ENCODE results near the gene MDC1.

Gene MDC1

GRCh38 chr6:30707281-30707850 lies 9.7 kb downstream of the MDC1 start:
- DNase-seq (ENCODE audit: low spot score) = no peak
- Histone ChIP-seq H3K36me3 (replicated peaks in 1 of 2; ENCODE audit: control insufficient read depth in 2 of 2, insufficient read depth in 2 of 2, low read length in 2 of 2) (peaks cover 64 to 95% of the 10 kb centered on the region in 2 donors), H3K27ac (replicated peaks; ENCODE audit: low read length) (no peak overlapping the region)

GRCh38 chr6:30705620-30706019 lies 11.5 kb downstream of the MDC1 start:
- Histone ChIP-seq H2BK15ac (ENCODE audit: low read length) (no peak overlapping the region), H3K4me3 (ENCODE audit: low read length in 2 of 2) (no peak overlapping the region), H4K91ac (ENCODE audit: low read depth, low read length, poor library complexity) (no peak overlapping the region), H3K79me1 (ENCODE audit: low read depth, low read length) (no peaks in the 10 kb centered on the region), H2BK120ac (ENCODE audit: low read depth, low read length) (no peak overlapping the region), H3K14ac (ENCODE audit: low read length) (no peak overlapping the region), H3K4me2 (ENCODE audit: insufficient read depth, low read length, poor library complexity, severe bottlenecking) (no peak overlapping the region), H3K27me3 (ENCODE audit: control insufficient read depth in 3 of 3, insufficient read depth in 3 of 3, low read depth in 1 of 3, low read length in 3 of 3) (no peaks in the 10 kb centered on the region), H3K4me1 (ENCODE audit: control insufficient read depth in 2 of 2, insufficient read depth in 1 of 2, low read depth in 1 of 2, low read length in 2 of 2) (no peaks in the 10 kb centered on the region), H3K18ac (ENCODE audit: low read length) (no peak overlapping the region), H3K23ac (ENCODE audit: low read depth, low read length, poor library complexity) (no peak overlapping the region), H2BK5ac (ENCODE audit: low read length) (no peak overlapping the region), H4K8ac (ENCODE audit: low read depth, low read length) (no peak overlapping the region), H2AK5ac (ENCODE audit: low read depth, low read length) (no peak overlapping the region), H3K36me3 (replicated peaks in 1 of 2; ENCODE audit: control insufficient read depth in 2 of 2, insufficient read depth in 2 of 2, low read length in 2 of 2) (peaks cover 49 to 90% of the 10 kb centered on the region in 2 donors), H3K27ac (replicated peaks; ENCODE audit: low read length) (no peak overlapping the region), H3K9ac (ENCODE audit: low read depth, low read length, poor library complexity) (no peak overlapping the region), H2AFZ (ENCODE audit: low read length) (no peak overlapping the region), H3K9me3 (replicated peaks in 1 of 2; ENCODE audit: control insufficient read depth in 2 of 2, insufficient read depth in 1 of 2, low read depth in 1 of 2, low read length in 2 of 2) (peaks cover 0 to 3% of the 10 kb centered on the region in 2 donors), H3K4ac (ENCODE audit: low read length) (no peak overlapping the region), H2BK12ac (ENCODE audit: low read length) (no peak overlapping the region)
- DNase-seq (ENCODE audit: low spot score) = no peak
- no CpG with 5 or more reads among the region's 4 CpGs for WGBS, 2 donors (ENCODE audit: extremely low coverage in 2 of 2, insufficient read length in 2 of 2, insufficient replicate concordance in 1 of 2)

More at GRCh38 chr6:30707281-30707850, 9.7 kb downstream of the MDC1 start:
- Histone ChIP-seq H2BK5ac (ENCODE audit: low read length) (no peak overlapping the region), H2AK5ac (ENCODE audit: low read depth, low read length) (no peak overlapping the region), H3K9ac (ENCODE audit: low read depth, low read length, poor library complexity) (no peak overlapping the region), H3K18ac (ENCODE audit: low read length) (no peak overlapping the region), H2AFZ (ENCODE audit: low read length) (no peak overlapping the region), H3K14ac (ENCODE audit: low read length) (no peak overlapping the region), H3K4ac (ENCODE audit: low read length) (no peak overlapping the region), H2BK120ac (ENCODE audit: low read depth, low read length) (no peak overlapping the region), H3K9me3 (replicated peaks in 1 of 2; ENCODE audit: control insufficient read depth in 2 of 2, insufficient read depth in 1 of 2, low read depth in 1 of 2, low read length in 2 of 2) (peaks cover 0 to 2% of the 10 kb centered on the region in 2 donors), H3K4me2 (ENCODE audit: insufficient read depth, low read length, poor library complexity, severe bottlenecking) (no peak overlapping the region), H3K27me3 (ENCODE audit: control insufficient read depth in 3 of 3, insufficient read depth in 3 of 3, low read depth in 1 of 3, low read length in 3 of 3) (no peaks in the 10 kb centered on the region), H4K8ac (ENCODE audit: low read depth, low read length) (no peak overlapping the region), H3K4me3 (ENCODE audit: low read length in 2 of 2) (no peak overlapping the region), H2BK15ac (ENCODE audit: low read length) (no peak overlapping the region), H2BK12ac (ENCODE audit: low read length) (no peak overlapping the region), H3K23ac (ENCODE audit: low read depth, low read length, poor library complexity) (no peak overlapping the region), H4K91ac (ENCODE audit: low read depth, low read length, poor library complexity) (no peak overlapping the region), H3K79me1 (ENCODE audit: low read depth, low read length) (no peaks in the 10 kb centered on the region), H3K4me1 (ENCODE audit: control insufficient read depth in 2 of 2, insufficient read depth in 1 of 2, low read depth in 1 of 2, low read length in 2 of 2) (no peaks in the 10 kb centered on the region)
- WGBS, 2 donors (ENCODE audit: extremely low coverage in 2 of 2, insufficient read length in 2 of 2, insufficient replicate concordance in 1 of 2) = no CpG with 5 or more reads among the region's 6 CpGs

- no peak overlapping the region for H2AK5ac ChIP-seq (ENCODE audit: low read depth, low read length)
- no peak overlapping the region for H3K14ac ChIP-seq (ENCODE audit: low read length)
- WGBS, 2 donors (ENCODE audit: extremely low coverage in 2 of 2, insufficient read length in 2 of 2, insufficient replicate concordance in 1 of 2) = no CpG with 5 or more reads among the region's 4 CpGs
- no peak overlapping the region for H3K18ac ChIP-seq (ENCODE audit: low read length)
- no peak overlapping the region for H2BK12ac ChIP-seq (ENCODE audit: low read length)
- H3K9me3 ChIP-seq (replicated peaks in 1 of 2; ENCODE audit: control insufficient read depth in 2 of 2, insufficient read depth in 1 of 2, low read depth in 1 of 2, low read length in 2 of 2) = peaks cover 0 to 3% of the 10 kb centered on the region in 2 donors
- no peaks in the 10 kb centered on the region for H3K79me1 ChIP-seq (ENCODE audit: low read depth, low read length)
- no peak overlapping the region for H4K91ac ChIP-seq (ENCODE audit: low read depth, low read length, poor library complexity)
- H3K4me1 ChIP-seq (ENCODE audit: control insufficient read depth in 2 of 2, insufficient read depth in 1 of 2, low read depth in 1 of 2, low read length in 2 of 2) = no peaks in the 10 kb centered on the region
- peaks cover 49 to 89% of the 10 kb centered on the region in 2 donors for H3K36me3 ChIP-seq (replicated peaks in 1 of 2; ENCODE audit: control insufficient read depth in 2 of 2, insufficient read depth in 2 of 2, low read length in 2 of 2)
- H2BK120ac ChIP-seq (ENCODE audit: low read depth, low read length) = no peak overlapping the region
- H2BK15ac ChIP-seq (ENCODE audit: low read length) = no peak overlapping the region
- no peak overlapping the region for H3K23ac ChIP-seq (ENCODE audit: low read depth, low read length, poor library complexity)
- H2BK5ac ChIP-seq (ENCODE audit: low read length) = no peak overlapping the region
- H3K4me3 ChIP-seq (ENCODE audit: low read length in 2 of 2) = no peak overlapping the region
- H3K9ac ChIP-seq (ENCODE audit: low read depth, low read length, poor library complexity) = no peak overlapping the region
- no peaks in the 10 kb centered on the region for H3K27me3 ChIP-seq (ENCODE audit: control insufficient read depth in 3 of 3, insufficient read depth in 3 of 3, low read depth in 1 of 3, low read length in 3 of 3)
- H3K4me2 ChIP-seq (ENCODE audit: insufficient read depth, low read length, poor library complexity, severe bottlenecking) = no peak overlapping the region
- no peak overlapping the region for H2AFZ ChIP-seq (ENCODE audit: low read length)
- no peak for DNase-seq (ENCODE audit: low spot score)
- no peak overlapping the region for H3K27ac ChIP-seq (replicated peaks; ENCODE audit: low read length)
- no peak overlapping the region for H4K8ac ChIP-seq (ENCODE audit: low read depth, low read length)
- no peak overlapping the region for H3K4ac ChIP-seq (ENCODE audit: low read length)
These were observed 13.3 kb downstream of the MDC1 start for GRCh38 chr6:30703821-30704220.

GRCh38 chr6:30703011-30703410 lies 14.1 kb downstream of the MDC1 start:
- Histone ChIP-seq H2AK5ac (ENCODE audit: low read depth, low read length) (no peak overlapping the region), H3K23ac (ENCODE audit: low read depth, low read length, poor library complexity) (no peak overlapping the region), H3K36me3 (replicated peaks in 1 of 2; ENCODE audit: control insufficient read depth in 2 of 2, insufficient read depth in 2 of 2, low read length in 2 of 2) (peaks cover 47 to 86% of the 10 kb centered on the region in 2 donors), H3K4me2 (ENCODE audit: insufficient read depth, low read length, poor library complexity, severe bottlenecking) (no peak overlapping the region), H3K14ac (ENCODE audit: low read length) (no peak overlapping the region), H2BK12ac (ENCODE audit: low read length) (no peak overlapping the region), H3K4me1 (ENCODE audit: control insufficient read depth in 2 of 2, insufficient read depth in 1 of 2, low read depth in 1 of 2, low read length in 2 of 2) (no peaks in the 10 kb centered on the region), H3K27me3 (ENCODE audit: control insufficient read depth in 3 of 3, insufficient read depth in 3 of 3, low read depth in 1 of 3, low read length in 3 of 3) (no peaks in the 10 kb centered on the region), H4K8ac (ENCODE audit: low read depth, low read length) (no peak overlapping the region), H3K27ac (replicated peaks; ENCODE audit: low read length) (no peak overlapping the region), H3K4me3 (ENCODE audit: low read length in 2 of 2) (peak overlapping the region in 1 of 2 donors; percentile 29), H2BK120ac (ENCODE audit: low read depth, low read length) (no peak overlapping the region), H2AFZ (ENCODE audit: low read length) (no peak overlapping the region), H3K9ac (ENCODE audit: low read depth, low read length, poor library complexity) (no peak overlapping the region), H3K79me1 (ENCODE audit: low read depth, low read length) (no peaks in the 10 kb centered on the region), H3K18ac (ENCODE audit: low read length) (no peak overlapping the region), H2BK15ac (ENCODE audit: low read length) (no peak overlapping the region), H3K4ac (ENCODE audit: low read length) (no peak overlapping the region), H3K9me3 (replicated peaks in 1 of 2; ENCODE audit: control insufficient read depth in 2 of 2, insufficient read depth in 1 of 2, low read depth in 1 of 2, low read length in 2 of 2) (peaks cover 0 to 3% of the 10 kb centered on the region in 2 donors), H4K91ac (ENCODE audit: low read depth, low read length, poor library complexity) (no peak overlapping the region), H2BK5ac (ENCODE audit: low read length) (no peak overlapping the region)
- no peak for DNase-seq (ENCODE audit: low spot score)
- no CpG with 5 or more reads among the region's 10 CpGs for WGBS, 2 donors (ENCODE audit: extremely low coverage in 2 of 2, insufficient read length in 2 of 2, insufficient replicate concordance in 1 of 2)
